NCI-H774 (cell line): ENCODE data around the gene ELFN1.

Experiments
- DNase-seq: peaks from one replicate; lab custom pipeline; 2025; lab: John Stamatoyannopoulos, UW

Gene ELFN1

GRCh38 chr7:1642291-1642731, 27.8 kb upstream of the ELFN1 start:
- no peak for DNase-seq

GRCh38 chr7:1643270-1644092, 26.6 kb upstream of the ELFN1 start:
- DNase-seq = no peak

DNA sequence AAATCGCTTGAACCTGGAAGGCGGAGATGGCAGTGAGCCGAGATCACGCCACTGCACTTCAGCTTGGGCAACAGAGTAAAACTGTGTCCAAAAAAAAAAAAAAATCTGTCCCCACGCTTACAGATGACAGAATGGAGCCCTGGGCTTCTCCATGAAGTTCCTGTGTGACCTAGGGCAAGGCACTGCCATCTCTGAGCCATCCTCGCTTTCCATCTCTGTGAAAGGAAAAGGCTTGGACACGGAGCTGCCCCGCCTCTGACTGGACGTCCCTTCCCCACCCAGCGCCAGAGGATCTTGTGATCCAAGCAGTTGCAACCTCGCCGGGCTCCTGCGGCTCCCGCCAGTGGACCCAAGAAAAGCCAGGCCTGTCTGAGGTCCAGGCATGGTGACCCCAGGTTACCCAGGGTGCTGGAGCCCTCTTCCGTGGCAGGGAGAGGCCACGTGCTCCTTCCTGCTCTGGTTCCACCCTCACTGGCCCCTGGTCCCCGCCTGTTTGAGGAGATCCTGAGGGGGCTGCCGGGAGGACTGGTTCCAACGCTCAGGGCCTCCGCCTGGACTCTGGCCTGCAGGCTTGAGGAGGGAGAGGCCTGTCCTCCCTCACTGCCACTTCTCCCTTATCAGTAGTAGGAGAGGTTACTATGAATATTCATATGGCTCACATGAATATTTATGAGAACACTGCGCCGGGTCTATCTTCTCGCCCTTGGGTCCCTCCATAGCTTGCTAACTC, 25.6 kb upstream of the ELFN1 start:
- DNase-seq = no peak

DNA sequence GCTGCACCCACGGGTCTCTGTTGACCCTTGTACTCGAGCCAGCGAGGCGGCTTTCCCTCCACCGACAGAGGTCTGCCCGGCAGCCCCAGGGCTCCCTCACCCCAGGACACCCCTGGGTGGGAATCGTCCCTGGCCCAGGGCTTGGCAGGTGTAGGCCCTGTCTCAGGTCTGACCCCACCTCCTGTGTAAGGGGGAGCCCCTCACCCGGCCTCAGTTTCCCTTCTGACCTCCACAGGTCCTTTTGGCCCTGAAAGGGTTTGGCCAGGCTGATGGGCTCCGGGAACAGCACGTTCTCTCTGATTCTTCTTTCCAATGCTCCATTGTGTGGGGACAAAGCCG, 25.0 kb upstream of the ELFN1 start:
- no peak for DNase-seq

DNA sequence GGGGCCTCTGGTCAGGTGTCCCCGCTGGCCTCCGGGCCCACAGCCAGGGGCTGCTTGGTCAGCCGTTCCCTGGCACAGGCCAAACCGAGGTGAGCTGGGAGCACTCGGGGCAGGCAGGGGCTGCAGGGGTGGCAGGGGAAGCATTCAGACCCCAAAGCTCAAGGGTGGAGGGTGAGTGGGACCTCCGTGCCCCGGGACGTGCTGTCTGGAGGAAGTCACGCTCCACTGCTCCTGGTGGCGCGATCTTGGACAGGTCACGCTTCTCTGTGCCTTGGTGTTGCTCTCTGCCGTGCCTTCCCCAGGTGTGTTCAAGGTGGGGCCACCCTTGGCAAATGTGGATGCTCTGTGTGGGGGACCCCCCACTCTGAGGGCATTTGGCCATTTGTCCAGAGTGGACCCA, 24.6 kb upstream of the ELFN1 start:
- DNase-seq = no peak

DNA sequence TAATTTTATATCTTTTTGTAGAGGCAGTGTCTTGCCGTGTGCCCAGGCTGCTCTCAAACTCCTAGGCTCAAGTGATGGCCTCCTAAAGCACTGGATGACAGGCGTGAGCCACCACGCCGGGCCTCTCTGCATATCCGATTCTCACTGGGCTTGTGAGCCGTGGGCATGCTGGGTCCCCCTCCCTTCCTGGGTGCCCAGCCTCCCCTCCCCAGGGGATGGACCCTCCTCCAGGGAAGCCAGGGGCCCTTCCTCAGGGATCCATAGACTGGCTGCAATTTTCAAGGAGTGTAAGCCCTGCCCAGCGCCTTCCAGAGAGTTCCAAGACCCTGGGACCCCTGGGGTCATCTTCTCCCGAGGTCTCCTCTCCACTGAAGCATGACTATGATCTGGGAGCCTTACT, 23.7 kb upstream of the ELFN1 start:
- no peak for DNase-seq

- no peak for DNase-seq
Observed at GRCh38 chr7:1646957-1647891, 22.9 kb upstream of the ELFN1 start.

GRCh38 chr7:1647961-1648672, 22.0 kb upstream of the ELFN1 start:
- no peak for DNase-seq

- no peak for DNase-seq
Observed at GRCh38 chr7:1649751-1650326, 20.2 kb upstream of the ELFN1 start.

DNA sequence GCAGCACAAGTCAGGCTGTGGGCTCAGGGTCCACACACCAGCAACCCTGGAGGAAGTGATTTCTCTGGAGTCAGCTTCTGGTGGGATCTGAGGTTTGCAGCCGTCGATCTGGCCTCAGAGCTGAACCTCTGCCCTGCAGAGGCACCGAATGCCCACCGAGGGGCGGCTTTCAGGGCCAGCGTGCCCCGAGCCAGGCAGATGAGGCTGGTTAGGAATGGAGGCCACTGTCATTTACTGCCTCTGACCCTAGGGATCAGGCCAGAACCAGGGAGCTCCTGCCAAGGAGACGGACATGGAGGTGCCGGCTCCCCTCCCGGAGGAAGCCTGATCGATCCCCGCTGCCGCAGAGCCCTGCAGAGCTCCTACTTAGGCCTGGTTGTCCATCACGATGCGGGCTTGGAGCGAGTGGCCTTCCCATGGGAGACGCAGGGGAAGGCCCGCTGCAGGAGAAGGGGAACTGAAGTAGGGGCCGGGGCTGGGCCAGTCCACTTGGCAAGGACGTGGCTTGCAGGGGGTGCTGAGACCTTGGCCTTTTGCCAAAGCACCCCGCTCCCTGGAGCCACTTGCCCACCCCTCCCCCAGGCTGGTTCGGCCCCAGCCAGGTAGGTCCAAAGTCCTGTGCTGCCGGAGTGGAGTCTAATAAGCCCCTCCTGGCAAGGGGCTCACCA, 19.6 kb upstream of the ELFN1 start:
- no peak for DNase-seq

DNA sequence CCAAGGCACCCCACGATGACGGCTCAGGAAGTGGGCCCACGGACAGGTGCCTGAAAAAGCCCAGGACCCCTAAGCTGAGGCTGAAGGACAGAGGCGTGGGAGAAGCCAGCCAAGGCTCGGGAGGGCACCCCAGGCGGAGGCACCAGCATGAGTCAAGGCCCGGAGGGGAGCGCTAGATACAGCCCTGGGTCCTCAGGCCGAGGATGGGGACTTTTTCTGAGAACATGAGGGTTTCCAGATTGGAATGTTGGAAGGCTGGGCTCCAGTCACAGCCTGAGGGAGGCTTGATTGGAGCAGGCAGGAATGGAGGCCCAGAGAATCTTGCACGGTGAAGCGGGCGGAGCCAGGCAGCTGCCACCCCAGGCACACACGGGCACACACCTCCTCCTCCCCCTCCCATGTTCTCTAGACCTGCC, 19.0 kb upstream of the ELFN1 start:
- DNase-seq = no peak

DNA sequence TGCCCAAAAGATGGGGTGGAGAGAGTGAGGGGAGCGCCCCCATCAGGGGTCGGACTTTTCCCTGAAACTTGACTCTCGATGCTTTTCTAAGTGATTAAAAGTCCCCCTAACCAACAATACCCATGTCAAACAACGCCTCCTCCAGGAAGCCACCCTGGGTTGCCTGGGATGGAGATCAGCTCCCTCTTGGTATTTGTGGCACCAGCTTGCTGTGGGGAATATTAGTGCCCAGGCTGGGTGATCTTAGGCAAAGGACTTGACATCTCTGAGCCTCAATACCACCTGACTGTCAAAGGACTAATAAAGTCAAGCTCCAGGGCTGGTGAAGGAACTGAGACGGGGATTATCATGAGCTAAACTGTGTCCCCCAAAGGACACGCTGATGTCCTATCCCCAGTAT, 18.2 kb upstream of the ELFN1 start:
- no peak for DNase-seq

DNA sequence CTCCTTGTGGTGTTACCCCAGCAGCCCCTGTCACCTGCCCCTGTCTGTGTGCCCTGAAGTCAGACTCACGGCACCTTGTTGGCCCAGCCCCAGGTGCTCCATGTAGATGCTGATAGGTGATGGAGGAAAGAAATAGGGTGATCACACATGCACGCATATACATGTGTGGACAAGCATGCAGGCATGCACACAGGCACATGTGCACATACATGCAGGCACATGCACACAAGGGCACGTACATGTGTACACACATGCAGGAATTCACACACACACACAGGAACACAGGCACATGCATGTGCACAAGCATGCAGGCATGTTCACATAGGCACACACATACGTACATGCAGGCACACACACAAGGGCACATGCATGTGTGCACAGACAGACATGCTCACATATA, 16.6 kb upstream of the ELFN1 start:
- no peak for DNase-seq

GRCh38 chr7:1654111-1654510, 16.0 kb upstream of the ELFN1 start:
- DNase-seq = no peak

GRCh38 chr7:1654738-1655475, 15.2 kb upstream of the ELFN1 start:
- DNase-seq = no peak

GRCh38 chr7:1659696-1660095, 10.4 kb upstream of the ELFN1 start:
- no peak for DNase-seq

- DNase-seq = no peak
Observed at GRCh38 chr7:1661461-1661860, 8.6 kb upstream of the ELFN1 start.

- DNase-seq = no peak
Observed at GRCh38 chr7:1662101-1662500, 8.0 kb upstream of the ELFN1 start.

DNA sequence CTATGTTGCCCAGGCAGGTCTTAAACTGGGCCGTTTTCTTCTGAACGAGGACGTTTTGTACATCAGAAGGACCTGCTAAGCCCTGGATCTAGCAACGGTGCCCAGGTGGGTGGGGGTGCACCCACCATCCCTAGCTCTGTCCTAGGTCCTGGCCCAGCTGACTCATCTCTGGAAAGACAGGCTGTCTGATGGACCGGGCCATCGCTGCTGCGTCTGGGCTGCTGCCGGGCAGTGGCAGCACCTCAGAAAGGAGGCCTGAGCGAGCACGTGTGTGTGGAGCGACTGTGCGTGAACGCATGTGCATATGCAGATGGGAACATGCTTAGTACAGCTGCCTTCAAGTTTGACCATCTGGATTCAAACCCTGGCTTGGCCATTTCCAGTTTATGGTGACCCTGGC, 7.3 kb upstream of the ELFN1 start:
- DNase-seq = no peak

DNA sequence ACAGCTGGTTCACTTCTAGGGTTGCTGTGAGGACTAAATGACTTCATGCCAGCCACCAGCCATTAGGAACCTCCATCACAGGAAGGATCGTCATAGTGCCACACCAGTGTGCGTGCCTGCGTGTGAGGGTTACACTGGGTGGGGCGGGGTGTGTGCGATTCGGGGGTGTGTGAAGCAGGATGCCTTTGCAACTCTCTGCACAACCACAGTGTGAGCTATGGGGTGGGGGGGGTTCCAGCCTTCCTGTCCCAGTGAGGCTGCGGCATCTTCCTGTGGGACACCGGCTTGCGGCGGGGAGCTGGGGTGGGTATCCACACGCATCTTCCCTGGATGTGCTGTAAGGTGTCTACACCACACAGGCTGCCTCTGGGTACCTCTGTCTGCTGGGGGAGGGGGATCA, 6.9 kb upstream of the ELFN1 start:
- no peak for DNase-seq
